Measurements from ENCODE around the gene TGM3.

DNA sequence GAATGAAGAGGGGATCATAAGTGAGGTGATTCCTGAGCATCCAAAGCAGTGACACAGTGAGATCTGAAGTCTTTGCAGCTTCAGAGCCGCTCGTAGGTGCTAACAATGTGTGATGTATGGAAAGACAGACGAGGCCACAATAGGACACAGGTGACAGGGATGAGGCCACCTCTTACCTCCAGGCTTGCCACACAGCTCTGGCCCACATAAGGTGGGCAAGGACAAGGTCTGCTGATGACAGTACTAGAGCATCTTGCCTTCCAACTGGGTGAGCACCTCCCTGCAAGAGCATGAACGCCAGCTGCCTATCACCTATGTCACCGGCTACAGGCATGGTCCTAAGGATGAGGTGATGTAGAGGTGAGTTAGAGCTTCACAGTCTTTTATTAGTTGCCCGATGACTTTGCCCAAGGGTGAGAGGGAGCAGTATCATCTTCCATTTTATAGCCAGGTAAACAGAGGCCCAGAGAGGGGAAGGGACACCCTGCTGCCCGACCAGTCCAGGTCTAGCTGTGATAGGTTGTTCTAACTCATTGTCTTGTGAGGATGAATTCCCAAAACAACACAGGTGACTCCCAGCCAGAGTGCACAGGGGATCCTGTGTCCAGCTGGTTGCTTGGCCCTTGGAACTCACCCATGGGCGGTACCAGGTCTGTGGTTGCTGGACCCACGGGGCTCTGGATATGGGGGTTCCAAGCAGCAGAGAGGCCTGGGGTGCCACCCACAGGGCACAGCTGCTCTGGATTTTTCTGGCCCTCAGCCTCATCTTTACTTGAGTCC, 78.7 kb downstream of the TGM3 start:
- TF ChIP-seq, protein P1, sequence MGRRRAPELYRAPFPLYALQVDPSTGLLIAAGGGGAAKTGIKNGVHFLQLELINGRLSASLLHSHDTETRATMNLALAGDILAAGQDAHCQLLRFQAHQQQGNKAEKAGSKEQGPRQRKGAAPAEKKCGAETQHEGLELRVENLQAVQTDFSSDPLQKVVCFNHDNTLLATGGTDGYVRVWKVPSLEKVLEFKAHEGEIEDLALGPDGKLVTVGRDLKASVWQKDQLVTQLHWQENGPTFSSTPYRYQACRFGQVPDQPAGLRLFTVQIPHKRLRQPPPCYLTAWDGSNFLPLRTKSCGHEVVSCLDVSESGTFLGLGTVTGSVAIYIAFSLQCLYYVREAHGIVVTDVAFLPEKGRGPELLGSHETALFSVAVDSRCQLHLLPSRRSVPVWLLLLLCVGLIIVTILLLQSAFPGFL (CRISPR knock-in tag; IDR thresholded peaks at IDR 0.05; ENCODE audit: borderline replicate concordance), result no peak
- TF ChIP-seq, protein P2, sequence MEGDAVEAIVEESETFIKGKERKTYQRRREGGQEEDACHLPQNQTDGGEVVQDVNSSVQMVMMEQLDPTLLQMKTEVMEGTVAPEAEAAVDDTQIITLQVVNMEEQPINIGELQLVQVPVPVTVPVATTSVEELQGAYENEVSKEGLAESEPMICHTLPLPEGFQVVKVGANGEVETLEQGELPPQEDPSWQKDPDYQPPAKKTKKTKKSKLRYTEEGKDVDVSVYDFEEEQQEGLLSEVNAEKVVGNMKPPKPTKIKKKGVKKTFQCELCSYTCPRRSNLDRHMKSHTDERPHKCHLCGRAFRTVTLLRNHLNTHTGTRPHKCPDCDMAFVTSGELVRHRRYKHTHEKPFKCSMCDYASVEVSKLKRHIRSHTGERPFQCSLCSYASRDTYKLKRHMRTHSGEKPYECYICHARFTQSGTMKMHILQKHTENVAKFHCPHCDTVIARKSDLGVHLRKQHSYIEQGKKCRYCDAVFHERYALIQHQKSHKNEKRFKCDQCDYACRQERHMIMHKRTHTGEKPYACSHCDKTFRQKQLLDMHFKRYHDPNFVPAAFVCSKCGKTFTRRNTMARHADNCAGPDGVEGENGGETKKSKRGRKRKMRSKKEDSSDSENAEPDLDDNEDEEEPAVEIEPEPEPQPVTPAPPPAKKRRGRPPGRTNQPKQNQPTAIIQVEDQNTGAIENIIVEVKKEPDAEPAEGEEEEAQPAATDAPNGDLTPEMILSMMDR (IDR thresholded peaks at IDR 0.05), result no peak
- TF ChIP-seq, protein P3, sequence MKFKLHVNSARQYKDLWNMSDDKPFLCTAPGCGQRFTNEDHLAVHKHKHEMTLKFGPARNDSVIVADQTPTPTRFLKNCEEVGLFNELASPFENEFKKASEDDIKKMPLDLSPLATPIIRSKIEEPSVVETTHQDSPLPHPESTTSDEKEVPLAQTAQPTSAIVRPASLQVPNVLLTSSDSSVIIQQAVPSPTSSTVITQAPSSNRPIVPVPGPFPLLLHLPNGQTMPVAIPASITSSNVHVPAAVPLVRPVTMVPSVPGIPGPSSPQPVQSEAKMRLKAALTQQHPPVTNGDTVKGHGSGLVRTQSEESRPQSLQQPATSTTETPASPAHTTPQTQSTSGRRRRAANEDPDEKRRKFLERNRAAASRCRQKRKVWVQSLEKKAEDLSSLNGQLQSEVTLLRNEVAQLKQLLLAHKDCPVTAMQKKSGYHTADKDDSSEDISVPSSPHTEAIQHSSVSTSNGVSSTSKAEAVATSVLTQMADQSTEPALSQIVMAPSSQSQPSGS (CRISPR knock-in tag; IDR thresholded peaks at IDR 0.05; ENCODE audit: borderline replicate concordance, low read depth), result no peak
- no peak for TF ChIP-seq CREM (CRISPR knock-in tag; IDR thresholded peaks at IDR 0.05)
- TF ChIP-seq, protein P4, sequence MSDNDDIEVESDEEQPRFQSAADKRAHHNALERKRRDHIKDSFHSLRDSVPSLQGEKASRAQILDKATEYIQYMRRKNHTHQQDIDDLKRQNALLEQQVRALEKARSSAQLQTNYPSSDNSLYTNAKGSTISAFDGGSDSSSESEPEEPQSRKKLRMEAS (CRISPR knock-in tag; IDR thresholded peaks at IDR 0.05), result no peak
